ENCODE results near the gene ZIC1.

The ZIC1 gene

DNA sequence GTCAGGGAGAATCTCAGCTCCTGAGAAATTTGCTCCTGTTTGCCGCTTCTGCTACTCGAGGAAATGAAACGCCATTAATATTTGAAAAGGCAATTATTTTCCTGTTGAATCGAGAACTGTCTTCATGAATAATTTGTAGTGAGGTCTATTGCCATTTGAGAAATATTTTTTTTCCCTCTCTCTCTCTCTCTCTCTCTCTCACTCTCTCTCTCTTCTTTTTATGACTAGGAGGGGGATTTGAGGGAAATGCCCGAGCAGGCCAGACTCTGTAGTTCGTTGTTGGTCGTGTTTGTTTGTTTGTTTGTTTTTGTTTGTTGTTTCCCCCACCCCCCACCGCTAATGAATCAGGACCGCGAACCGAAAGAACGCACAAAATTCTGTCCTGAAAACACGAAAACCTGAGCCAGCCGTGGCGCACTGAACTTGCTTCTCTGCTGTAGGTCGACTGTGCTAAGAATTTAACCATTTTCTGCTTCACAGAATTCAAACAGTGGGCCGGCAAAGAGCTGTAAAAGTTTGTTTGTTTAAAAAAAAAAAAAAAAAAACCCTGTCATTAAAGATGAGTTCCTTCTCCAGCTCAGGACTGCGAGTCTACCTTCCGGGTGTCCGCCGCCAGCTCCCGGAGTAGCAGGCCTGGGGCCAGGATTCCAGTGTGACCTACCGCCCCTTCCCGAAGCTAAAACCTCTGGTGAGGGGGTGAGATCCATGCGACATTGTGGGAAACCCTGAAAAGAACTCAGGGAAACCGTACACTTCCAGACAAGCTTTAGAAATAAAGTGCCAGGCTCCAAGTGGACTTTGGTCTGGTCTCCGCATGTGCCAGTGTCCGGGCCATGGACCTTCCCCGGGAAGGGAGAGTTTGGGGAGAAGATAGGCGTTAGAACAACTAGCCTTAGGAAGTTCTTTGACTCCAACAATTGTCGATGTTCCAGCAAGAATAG lies 15.0 kb upstream of the ZIC1 start:
- DNase-seq (ENCODE audit: low read depth, low spot score) = no peak
- TF ChIP-seq SUZ12 (IDR thresholded peaks at IDR 0.05; ENCODE audit: extremely low read depth, insufficient read depth, insufficient read length) (peak; percentile 91), YY1 (IDR thresholded peaks at IDR 0.05; ENCODE audit: insufficient read depth, insufficient read length) (no peak)
- H3K36me3 ChIP-seq (ENCODE audit: insufficient read depth, insufficient read length, low read length) = no peaks in the 10 kb centered on the region
- H3K9ac ChIP-seq (ENCODE audit: insufficient read length, low read depth) = peak overlapping the region; percentile 80
- peaks cover 13% of the 10 kb centered on the region for H3K9me3 ChIP-seq (ENCODE audit: insufficient read depth, low read length)
- peak overlapping the region; percentile 48 for H3K4me3 ChIP-seq (ENCODE audit: insufficient read length, low read depth)
- peaks cover 13% of the 10 kb centered on the region for H3K4me1 ChIP-seq (ENCODE audit: insufficient read depth, insufficient read length)
- H3K27me3 ChIP-seq (ENCODE audit: insufficient read depth, insufficient read length) = peaks cover 100% of the 10 kb centered on the region

DNA sequence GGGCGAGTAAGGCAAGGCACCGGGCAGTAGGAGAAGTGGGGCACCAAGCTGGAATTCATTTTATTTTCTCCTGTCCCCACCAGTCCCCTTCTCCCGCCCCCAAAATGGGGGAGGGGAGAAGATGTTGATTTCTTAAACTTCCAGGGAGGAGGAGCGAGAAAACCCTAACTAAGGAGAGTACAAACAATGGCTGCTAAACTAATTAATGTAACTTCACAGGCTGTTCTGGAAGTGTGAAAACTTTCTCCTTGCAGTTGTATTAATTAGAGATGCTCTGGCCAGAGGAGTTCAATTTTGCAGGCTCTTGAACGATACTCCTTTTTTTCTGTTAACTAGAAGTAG lies 14.3 kb upstream of the ZIC1 start:
- no peak for DNase-seq (ENCODE audit: low read depth, low spot score)
- peaks cover 14% of the 10 kb centered on the region for H3K9me3 ChIP-seq (ENCODE audit: insufficient read depth, low read length)
- no peak overlapping the region for H3K4me3 ChIP-seq (ENCODE audit: insufficient read length, low read depth)
- peaks cover 100% of the 10 kb centered on the region for H3K27me3 ChIP-seq (ENCODE audit: insufficient read depth, insufficient read length)
- no peaks in the 10 kb centered on the region for H3K36me3 ChIP-seq (ENCODE audit: insufficient read depth, insufficient read length, low read length)
- H3K4me1 ChIP-seq (ENCODE audit: insufficient read depth, insufficient read length) = peaks cover 13% of the 10 kb centered on the region
- H3K9ac ChIP-seq (ENCODE audit: insufficient read length, low read depth) = no peak overlapping the region
- no peak for TF ChIP-seq YY1 (IDR thresholded peaks at IDR 0.05; ENCODE audit: insufficient read depth, insufficient read length)
- TF ChIP-seq SUZ12 (IDR thresholded peaks at IDR 0.05; ENCODE audit: extremely low read depth, insufficient read depth, insufficient read length) = no peak
- TF ChIP-seq ZNF274 (IDR thresholded peaks at IDR 0.05; ENCODE audit: low read depth, low read length) = no peak

DNA sequence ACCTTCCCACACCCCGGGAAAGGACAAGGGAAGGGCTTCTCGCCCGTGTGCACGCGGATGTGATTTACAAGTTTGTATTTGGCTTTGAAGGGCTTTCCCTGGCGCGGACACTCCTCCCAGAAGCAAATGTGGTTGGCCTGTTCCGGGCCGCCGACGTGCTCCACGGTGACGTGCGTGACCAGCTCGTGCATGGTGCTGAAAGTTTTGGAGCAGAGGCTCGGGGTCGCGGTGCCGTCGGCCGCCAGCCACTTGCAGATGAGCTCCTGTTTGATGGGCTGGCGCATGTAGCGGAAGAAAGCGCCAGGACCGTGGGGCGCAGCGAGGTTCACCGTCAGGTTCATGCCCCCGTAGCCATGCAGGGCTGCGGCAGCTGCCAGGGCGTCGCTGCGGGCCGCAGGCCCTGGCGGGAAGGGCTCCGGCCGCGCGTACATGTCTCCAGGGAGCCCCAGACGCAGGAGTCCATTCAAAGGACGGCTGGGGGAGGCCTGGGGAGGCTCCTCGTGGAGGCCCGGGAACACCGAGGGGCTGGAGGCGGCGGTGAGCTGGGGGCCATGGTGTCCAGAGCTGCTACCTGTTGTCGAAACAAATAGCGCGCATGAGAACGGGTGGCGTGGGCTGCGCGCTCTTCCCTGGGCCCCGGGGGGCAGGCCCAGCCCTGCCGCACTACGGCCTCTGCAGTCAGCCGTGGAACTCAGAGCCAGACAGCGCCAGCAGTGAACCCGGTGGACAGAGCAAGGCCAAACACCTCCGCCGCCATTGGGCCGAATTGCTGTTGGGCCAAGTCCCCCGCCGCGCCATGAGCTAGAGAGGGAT lies 13.1 kb upstream of the ZIC1 start:
- no peaks in the 10 kb centered on the region for H3K36me3 ChIP-seq (ENCODE audit: insufficient read depth, insufficient read length, low read length)
- H3K4me3 ChIP-seq (ENCODE audit: insufficient read length, low read depth) = peak overlapping the region; percentile 10
- peaks cover 100% of the 10 kb centered on the region for H3K27me3 ChIP-seq (ENCODE audit: insufficient read depth, insufficient read length)
- DNase-seq (ENCODE audit: low read depth, low spot score) = no peak
- TF ChIP-seq SUZ12 (IDR thresholded peaks at IDR 0.05; ENCODE audit: extremely low read depth, insufficient read depth, insufficient read length) (peak; percentile 15), ZNF274 (IDR thresholded peaks at IDR 0.05; ENCODE audit: low read depth, low read length) (no peak), YY1 (IDR thresholded peaks at IDR 0.05; ENCODE audit: insufficient read depth, insufficient read length) (no peak)
- H3K4me1 ChIP-seq (ENCODE audit: insufficient read depth, insufficient read length) = peaks cover 8% of the 10 kb centered on the region
- H3K9me3 ChIP-seq (ENCODE audit: insufficient read depth, low read length) = peaks cover 7% of the 10 kb centered on the region
- H3K9ac ChIP-seq (ENCODE audit: insufficient read length, low read depth) = peak overlapping the region; percentile 17

DNA sequence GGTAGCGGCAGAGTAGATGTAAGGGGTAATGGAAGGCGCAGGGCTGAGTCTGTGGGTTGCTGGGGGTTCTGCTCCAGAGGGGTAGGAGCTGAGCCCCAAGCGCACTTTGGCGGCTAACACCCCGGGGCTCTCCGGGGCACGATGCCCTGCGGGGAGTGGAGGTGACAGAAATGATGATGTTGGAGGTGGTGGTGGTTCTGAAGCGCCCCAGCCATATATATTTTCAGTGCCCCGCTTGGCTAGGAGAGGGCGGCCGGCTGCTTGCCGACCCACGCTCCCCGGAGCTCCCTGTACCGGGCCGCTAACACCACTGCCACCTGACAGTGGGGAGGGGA lies 12.5 kb upstream of the ZIC1 start:
- peaks cover 4% of the 10 kb centered on the region; the same call in 1 of the 2 replicates for H3K9me3 ChIP-seq (ENCODE audit: insufficient read depth, low read length)
- no peaks in the 10 kb centered on the region for H3K36me3 ChIP-seq (ENCODE audit: insufficient read depth, insufficient read length, low read length)
- no peak for DNase-seq (ENCODE audit: low read depth, low spot score)
- no peak overlapping the region for H3K4me3 ChIP-seq (ENCODE audit: insufficient read length, low read depth)
- peaks cover 7% of the 10 kb centered on the region for H3K4me1 ChIP-seq (ENCODE audit: insufficient read depth, insufficient read length)
- H3K9ac ChIP-seq (ENCODE audit: insufficient read length, low read depth) = no peak overlapping the region
- peaks cover 100% of the 10 kb centered on the region for H3K27me3 ChIP-seq (ENCODE audit: insufficient read depth, insufficient read length)
- TF ChIP-seq ZNF274 (IDR thresholded peaks at IDR 0.05; ENCODE audit: low read depth, low read length) = no peak
- peak; percentile 81 for TF ChIP-seq SUZ12 (IDR thresholded peaks at IDR 0.05; ENCODE audit: extremely low read depth, insufficient read depth, insufficient read length)
- no peak for TF ChIP-seq YY1 (IDR thresholded peaks at IDR 0.05; ENCODE audit: insufficient read depth, insufficient read length)

DNA sequence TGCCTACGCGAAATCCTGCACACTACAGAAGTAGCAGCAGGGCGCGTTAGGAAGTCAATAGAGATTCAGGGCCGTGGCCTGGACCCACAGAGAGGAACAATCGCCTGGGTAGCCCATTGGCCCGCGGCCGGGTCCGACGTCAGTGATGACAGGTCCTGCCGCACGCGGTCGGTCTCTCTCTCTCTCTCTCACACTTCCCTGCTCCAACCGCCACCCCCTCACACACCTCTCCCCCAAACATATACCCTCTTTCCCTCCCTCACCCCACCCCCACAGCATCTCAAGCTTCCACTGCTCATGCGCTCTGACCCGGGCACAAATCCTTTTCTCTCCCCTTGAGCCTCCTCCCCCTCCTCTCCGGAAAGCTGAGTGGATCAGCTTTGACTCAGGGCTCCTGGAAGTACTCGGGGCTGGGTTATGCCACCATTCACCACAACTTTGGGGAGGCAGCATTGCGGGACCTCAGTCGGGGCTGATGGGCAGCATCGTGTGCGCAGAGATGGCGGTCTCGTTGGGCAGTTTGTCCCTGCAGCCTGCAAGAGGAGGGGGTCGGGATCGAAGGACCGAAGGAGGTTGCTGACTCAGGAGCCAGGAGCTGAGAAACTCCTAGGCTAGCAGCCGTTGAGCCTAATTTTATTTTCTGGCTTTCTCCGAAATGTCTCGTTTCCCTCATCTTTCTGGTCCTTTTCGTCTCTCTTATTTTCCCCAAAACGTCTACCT lies 11.8 kb upstream of the ZIC1 start:
- peaks cover 7% of the 10 kb centered on the region for H3K4me1 ChIP-seq (ENCODE audit: insufficient read depth, insufficient read length)
- H3K27me3 ChIP-seq (ENCODE audit: insufficient read depth, insufficient read length) = peaks cover 100% of the 10 kb centered on the region
- peak overlapping the region; percentile 24 for H3K4me3 ChIP-seq (ENCODE audit: insufficient read length, low read depth)
- TF ChIP-seq YY1 (IDR thresholded peaks at IDR 0.05; ENCODE audit: insufficient read depth, insufficient read length) (no peak), ZNF274 (IDR thresholded peaks at IDR 0.05; ENCODE audit: low read depth, low read length) (no peak), SUZ12 (IDR thresholded peaks at IDR 0.05; ENCODE audit: extremely low read depth, insufficient read depth, insufficient read length) (no peak)
- H3K9ac ChIP-seq (ENCODE audit: insufficient read length, low read depth) = no peak overlapping the region
- H3K9me3 ChIP-seq (ENCODE audit: insufficient read depth, low read length) = peaks cover 4% of the 10 kb centered on the region; the same call in 1 of the 2 replicates
- H3K36me3 ChIP-seq (ENCODE audit: insufficient read depth, insufficient read length, low read length) = no peaks in the 10 kb centered on the region
- DNase-seq (ENCODE audit: low read depth, low spot score) = no peak

DNA sequence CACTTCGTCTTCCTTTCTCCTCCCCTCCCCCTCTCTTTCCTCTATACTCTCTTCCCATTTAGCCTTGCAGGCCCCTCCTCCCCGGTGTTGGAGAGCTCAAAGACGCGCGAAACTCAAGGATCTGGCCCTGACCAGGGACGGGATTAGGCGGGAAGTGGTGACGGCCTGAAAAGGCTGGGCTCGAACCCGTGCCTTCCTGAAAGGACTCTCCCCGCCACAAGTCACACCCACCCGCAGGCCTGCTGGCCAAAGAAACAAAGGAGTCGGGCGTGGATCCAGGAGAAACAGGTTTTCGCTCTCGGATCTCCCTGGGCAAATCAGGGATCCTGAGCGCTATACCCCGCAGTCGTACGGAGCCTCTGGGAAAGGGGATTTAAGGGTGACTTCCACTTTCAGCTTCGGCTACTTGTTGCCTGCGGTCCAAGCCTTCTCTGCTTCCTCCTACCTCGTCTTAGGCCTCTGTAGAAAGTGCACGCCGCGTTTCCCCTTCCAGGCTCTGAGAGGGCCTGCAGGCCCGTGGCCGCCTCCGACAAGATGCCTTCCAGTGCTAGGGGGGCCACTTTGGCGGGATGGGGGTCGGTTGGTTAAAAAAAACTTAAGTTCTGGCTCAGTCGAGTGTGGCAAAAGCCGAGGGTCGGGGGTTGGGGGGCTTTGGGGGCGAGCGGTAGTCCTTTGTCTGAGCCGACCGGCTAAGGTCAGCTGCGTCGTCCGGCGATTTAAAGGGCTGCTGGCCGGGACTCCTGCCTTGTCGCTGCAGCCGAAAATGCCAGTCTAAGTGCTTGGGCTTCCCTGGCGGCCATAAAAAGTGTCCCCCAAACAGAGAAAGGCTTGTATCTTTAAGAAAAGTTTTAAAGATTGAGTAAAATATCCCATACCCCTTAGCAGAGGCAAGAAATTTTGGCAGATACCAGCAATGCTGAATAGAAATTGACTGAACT lies 11.0 kb upstream of the ZIC1 start:
- Histone ChIP-seq H3K4me1 (ENCODE audit: insufficient read depth, insufficient read length) (peaks cover 7% of the 10 kb centered on the region), H3K36me3 (ENCODE audit: insufficient read depth, insufficient read length, low read length) (no peaks in the 10 kb centered on the region), H3K9me3 (ENCODE audit: insufficient read depth, low read length) (peaks cover 4% of the 10 kb centered on the region; the same call in 1 of the 2 replicates), H3K27me3 (ENCODE audit: insufficient read depth, insufficient read length) (peaks cover 100% of the 10 kb centered on the region), H3K4me3 (ENCODE audit: insufficient read length, low read depth) (peak overlapping the region; percentile 33), H3K9ac (ENCODE audit: insufficient read length, low read depth) (peak overlapping the region; percentile 6)
- no peak for DNase-seq (ENCODE audit: low read depth, low spot score)
- TF ChIP-seq SUZ12 (IDR thresholded peaks at IDR 0.05; ENCODE audit: extremely low read depth, insufficient read depth, insufficient read length) = peak; percentile 97
- no peak for TF ChIP-seq ZNF274 (IDR thresholded peaks at IDR 0.05; ENCODE audit: low read depth, low read length)

Measured in NT2/D1 (cell line).